ENCODE data around the gene BRMS1. TPM values are rescaled to one million over a fixed set of nuclear protein-coding genes. Genes with fewer than 3 reads are reported as not detected.

Gene BRMS1
- total and polyA plus RNA-seq, 8 donors: 19.5 to 34.3 (median 25.6) TPM

DNA sequence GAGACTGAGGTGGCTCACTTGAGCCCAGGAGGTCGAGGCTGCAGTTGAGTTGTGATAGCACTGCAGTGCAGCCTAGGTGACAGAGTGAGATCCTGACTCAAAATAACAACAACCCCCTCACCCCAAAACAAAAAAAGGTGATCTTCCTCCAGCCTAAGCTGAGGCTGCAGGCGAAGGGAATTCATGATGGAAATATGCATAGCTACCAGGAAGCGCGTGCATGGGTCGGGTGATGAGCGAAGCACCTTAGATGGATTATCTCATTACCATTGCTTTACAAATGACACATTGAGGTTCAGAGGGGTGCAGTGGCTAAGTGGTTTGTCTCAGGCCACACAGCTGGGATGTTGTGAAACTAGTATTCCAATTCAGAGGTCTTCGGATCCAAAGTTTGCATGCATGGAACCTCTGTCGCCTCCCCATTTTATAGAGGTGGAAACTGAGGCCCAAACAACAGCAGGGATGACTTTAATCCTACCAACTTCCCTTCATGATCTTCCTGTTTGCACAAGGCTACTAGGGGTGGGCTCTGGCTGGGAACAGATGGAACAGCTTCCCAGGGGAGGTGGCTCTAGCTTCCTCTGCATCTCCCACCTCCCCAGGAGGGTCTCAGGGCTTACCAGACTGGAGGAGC is 22.1 kb upstream of the BRMS1 start:
- H3K9me3 ChIP-seq: no peaks in the 10 kb centered on the region
- ATAC-seq (no peak), DNase-seq (no peak)
- TF ChIP-seq, protein P1, sequence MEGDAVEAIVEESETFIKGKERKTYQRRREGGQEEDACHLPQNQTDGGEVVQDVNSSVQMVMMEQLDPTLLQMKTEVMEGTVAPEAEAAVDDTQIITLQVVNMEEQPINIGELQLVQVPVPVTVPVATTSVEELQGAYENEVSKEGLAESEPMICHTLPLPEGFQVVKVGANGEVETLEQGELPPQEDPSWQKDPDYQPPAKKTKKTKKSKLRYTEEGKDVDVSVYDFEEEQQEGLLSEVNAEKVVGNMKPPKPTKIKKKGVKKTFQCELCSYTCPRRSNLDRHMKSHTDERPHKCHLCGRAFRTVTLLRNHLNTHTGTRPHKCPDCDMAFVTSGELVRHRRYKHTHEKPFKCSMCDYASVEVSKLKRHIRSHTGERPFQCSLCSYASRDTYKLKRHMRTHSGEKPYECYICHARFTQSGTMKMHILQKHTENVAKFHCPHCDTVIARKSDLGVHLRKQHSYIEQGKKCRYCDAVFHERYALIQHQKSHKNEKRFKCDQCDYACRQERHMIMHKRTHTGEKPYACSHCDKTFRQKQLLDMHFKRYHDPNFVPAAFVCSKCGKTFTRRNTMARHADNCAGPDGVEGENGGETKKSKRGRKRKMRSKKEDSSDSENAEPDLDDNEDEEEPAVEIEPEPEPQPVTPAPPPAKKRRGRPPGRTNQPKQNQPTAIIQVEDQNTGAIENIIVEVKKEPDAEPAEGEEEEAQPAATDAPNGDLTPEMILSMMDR (IDR thresholded peaks at IDR 0.05): no peak
- H3K4me3 ChIP-seq: no peak overlapping the region
- H3K27me3 ChIP-seq: peaks cover 0 to 26% of the 10 kb centered on the region in 2 donors
- intact Hi-C loops (cut with DNase I): no loop called here
- no peak overlapping the region for H3K27ac ChIP-seq
- peaks cover 0 to 5% of the 10 kb centered on the region in 2 donors for H3K36me3 ChIP-seq
- peaks cover 5 to 21% of the 10 kb centered on the region in 2 donors for H3K4me1 ChIP-seq

DNA sequence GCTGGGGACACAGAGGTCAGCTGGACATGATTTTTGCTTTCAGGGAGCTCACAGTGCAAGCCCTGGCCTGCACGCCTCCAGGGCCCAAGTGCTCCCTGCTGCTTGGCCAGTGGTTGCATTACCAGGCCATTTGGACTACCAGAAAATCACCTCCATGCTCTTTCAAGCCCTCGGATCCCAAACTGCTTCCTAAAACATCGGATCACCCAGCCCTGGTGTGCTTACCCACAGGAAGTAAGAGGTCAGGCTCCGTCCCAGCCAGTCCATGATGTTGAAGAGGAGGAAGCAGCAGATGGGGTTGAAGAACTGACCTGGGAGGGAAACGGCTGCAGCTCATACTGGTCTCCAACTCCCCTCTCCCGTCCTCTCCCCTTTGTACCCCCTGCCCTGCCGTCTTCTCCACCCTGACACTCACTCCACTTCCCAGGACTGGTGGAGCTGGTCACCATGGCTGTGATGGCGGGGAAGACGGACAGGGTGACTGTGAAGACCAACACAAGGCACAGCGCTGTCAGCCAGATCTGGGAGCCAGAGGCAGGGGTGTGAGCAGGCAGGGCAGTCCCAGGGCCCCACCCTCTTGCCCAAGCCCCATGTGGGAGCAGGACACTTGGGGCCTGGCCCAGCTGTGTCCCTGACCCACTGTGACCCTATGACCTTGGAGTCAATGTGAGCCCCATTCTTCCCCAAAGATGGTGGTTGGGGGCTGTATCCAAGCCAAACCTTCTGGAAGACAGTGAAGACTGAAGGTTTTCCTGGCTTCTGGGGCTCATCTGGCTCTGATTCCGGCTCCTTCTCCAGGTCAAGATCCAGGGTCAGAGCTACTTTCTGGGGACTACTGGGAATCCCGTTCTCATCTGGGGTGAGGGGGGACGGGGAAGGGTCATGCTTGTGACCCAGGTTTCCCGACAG is 21.1 kb upstream of the BRMS1 start:
- TF ChIP-seq, protein P1 (IDR thresholded peaks at IDR 0.05): no peak
- no peak overlapping the region for H3K4me3 ChIP-seq
- no peak for ATAC-seq
- DNase-seq: peak in 1 of 4 donors; percentile 53
- intact Hi-C loops (cut with DNase I): no loop called here
- H3K27me3 ChIP-seq: peaks cover 0 to 16% of the 10 kb centered on the region in 2 donors
- H3K36me3 ChIP-seq: peaks cover 0 to 5% of the 10 kb centered on the region in 2 donors
- H3K4me1 ChIP-seq: peaks cover under 1 to 12% of the 10 kb centered on the region in 2 donors
- H3K27ac ChIP-seq: no peak overlapping the region
- H3K9me3 ChIP-seq: no peaks in the 10 kb centered on the region

DNA sequence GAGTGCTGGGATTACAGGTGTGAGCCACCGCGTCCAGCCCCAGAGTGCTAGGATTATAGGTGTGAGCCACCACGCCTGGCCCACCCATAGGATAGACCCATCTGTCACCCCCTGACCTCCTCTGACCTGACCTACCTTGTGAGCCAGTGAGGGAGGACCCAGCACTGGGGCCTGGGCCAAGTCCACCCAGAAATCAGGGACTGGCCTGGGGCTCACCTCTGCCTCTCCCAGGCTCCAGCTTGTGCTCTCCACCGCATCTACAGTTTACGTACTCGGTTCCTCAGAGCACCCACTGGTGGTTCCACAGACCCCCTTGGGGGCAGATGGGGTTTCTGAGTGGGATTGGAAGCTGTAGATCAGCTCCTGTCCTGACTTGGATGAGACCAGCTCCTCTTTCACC is 20.3 kb upstream of the BRMS1 start:
- H3K27me3 ChIP-seq: peaks cover 0 to 8% of the 10 kb centered on the region in 2 donors
- DNase-seq: peak in 1 of 4 donors; percentile 38
- no peak for ATAC-seq
- H3K27ac ChIP-seq: no peak overlapping the region
- H3K4me1 ChIP-seq: peaks cover 0 to 8% of the 10 kb centered on the region in 2 donors
- H3K9me3 ChIP-seq: no peaks in the 10 kb centered on the region
- intact Hi-C loops (cut with DNase I): no loop called here
- H3K36me3 ChIP-seq: peaks cover 0 to 5% of the 10 kb centered on the region in 2 donors
- H3K4me3 ChIP-seq: no peak overlapping the region
- TF ChIP-seq, protein P1 (IDR thresholded peaks at IDR 0.05): no peak

DNA sequence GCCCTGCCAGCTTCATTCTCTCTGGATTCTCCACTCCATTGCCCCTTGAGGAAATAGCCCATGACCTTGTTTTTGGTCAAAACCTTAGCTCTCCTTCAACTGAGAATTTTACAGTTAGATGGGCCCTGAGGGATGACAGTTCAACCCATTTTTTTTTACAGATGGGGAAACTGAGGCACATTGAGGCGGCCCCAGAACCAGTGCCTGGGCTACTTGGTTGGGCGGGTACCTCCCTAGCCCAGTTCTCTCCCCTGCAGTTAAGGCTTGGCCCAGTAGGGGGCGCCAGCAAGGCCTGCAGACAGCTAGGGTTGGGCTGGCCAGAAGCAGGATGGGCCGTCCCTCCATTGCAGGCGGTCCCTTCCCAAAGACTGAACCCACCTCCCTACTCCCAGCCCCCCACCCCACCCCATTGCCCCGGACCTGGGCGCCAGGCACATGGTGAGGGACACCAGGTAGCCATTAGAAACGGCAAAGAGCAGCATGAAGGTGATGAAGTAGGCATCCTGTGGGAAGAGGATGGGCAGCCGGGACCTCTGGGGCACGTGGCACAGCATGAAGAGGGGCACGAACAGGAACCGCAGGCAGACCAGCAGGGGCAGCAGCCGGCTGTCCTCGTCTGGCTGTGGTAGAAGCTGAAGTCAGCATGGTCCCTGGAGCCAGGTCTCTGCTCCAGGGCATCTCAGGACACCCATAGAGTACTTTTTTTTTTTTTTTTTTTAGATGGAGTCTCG is 19.1 kb upstream of the BRMS1 start:
- Histone ChIP-seq H3K36me3 (peaks cover 0 to 5% of the 10 kb centered on the region in 2 donors), H3K4me1 (peaks cover 0 to 8% of the 10 kb centered on the region in 2 donors), H3K27me3 (peaks cover 0 to 7% of the 10 kb centered on the region in 2 donors), H3K27ac (peak overlapping the region; percentile 13 to 24), H3K4me3 (no peak overlapping the region), H3K9me3 (no peaks in the 10 kb centered on the region)
- peak; percentile 21 for ATAC-seq
- intact Hi-C loops (cut with DNase I): no loop called here
- peak in 1 of 4 donors; percentile 88 for DNase-seq
- TF ChIP-seq, protein P1 (IDR thresholded peaks at IDR 0.05): peak; percentile 48 to 69
